ENCODE data around the gene ANXA9.
A peak's percentile ranks its signal among the peaks of the same experiment; 100 is the strongest.

Gene ANXA9

DNA sequence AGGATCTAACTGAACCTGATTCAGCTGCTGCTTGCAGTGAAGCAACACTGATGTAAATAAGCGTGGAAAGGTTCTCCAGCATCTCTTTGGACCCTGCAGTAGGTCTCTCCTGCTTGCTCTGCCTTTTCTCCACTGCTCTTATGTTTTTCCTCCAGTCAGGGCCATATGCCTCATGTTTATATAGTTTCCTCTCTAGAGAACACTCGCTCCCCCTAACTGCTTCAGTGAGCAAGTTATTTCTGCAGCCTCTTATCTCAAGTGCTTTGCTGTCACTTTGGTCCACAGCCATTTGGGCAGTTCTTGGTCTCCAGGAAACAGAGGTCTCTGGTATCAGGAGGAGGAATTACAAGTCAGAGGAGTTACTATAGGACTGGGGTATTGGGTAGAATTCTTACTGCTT lies 31.4 kb downstream of the ANXA9 start:
- peaks cover 17% of the 10 kb centered on the region for H3K36me3 ChIP-seq
- TF ChIP-seq, protein P1, sequence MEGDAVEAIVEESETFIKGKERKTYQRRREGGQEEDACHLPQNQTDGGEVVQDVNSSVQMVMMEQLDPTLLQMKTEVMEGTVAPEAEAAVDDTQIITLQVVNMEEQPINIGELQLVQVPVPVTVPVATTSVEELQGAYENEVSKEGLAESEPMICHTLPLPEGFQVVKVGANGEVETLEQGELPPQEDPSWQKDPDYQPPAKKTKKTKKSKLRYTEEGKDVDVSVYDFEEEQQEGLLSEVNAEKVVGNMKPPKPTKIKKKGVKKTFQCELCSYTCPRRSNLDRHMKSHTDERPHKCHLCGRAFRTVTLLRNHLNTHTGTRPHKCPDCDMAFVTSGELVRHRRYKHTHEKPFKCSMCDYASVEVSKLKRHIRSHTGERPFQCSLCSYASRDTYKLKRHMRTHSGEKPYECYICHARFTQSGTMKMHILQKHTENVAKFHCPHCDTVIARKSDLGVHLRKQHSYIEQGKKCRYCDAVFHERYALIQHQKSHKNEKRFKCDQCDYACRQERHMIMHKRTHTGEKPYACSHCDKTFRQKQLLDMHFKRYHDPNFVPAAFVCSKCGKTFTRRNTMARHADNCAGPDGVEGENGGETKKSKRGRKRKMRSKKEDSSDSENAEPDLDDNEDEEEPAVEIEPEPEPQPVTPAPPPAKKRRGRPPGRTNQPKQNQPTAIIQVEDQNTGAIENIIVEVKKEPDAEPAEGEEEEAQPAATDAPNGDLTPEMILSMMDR (IDR thresholded peaks at IDR 0.05): no peak
- H3K9me3 ChIP-seq: no peaks in the 10 kb centered on the region
- H3K27ac ChIP-seq: no peak overlapping the region
- no peaks in the 10 kb centered on the region for H3K27me3 ChIP-seq
- peaks cover 10 to 13% of the 10 kb centered on the region in 2 experiments for H3K4me1 ChIP-seq (ENCODE audit: control insufficient read depth in 1 of 2, insufficient read depth in 1 of 2, low read depth in 1 of 2, low read length in 1 of 2)
- H3K4me3 ChIP-seq (ENCODE audit: low read depth in 1 of 2, low read length in 1 of 2): no peak overlapping the region

DNA sequence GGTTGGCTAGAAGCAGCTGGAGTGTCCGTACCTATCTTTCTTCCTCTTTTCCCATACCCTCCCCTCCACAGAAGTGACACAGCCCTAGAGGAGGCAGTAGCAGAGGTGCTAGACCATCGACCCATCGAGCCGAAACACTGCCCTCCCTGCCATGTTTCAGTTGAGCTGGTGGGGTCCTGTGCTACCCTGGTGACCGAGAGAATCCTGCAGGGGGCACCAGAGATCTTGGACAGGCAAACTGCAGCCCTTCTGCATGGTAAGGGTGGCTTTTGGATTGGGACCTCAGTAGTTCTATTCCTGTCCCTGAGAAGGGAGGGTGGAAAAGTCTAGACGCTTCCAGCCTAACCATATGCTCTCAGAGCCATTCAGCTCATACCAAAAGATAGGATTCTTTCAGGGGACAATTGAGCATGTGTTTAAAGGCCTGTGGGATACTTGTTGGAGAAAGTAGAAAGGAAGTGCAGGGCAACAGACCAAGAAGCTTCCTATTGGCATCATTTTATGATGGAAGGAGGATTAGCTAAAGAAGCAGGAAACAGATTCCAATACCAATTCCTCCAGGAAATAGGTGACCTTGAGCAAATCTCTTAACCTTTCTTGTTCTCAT lies 42.6 kb downstream of the ANXA9 start:
- Histone ChIP-seq H3K4me3 (ENCODE audit: low read depth in 1 of 2, low read length in 1 of 2) (no peak overlapping the region), H3K27me3 (no peaks in the 10 kb centered on the region), H3K36me3 (peaks cover 39% of the 10 kb centered on the region), H3K9me3 (no peaks in the 10 kb centered on the region), H3K4me1 (ENCODE audit: control insufficient read depth in 1 of 2, insufficient read depth in 1 of 2, low read depth in 1 of 2, low read length in 1 of 2) (peaks cover 8 to 9% of the 10 kb centered on the region in 2 experiments), H3K27ac (peak overlapping the region; percentile 35)
- TF ChIP-seq, protein P1 (IDR thresholded peaks at IDR 0.05): peak; percentile 85

- Histone ChIP-seq H3K4me3 (ENCODE audit: low read depth in 1 of 2, low read length in 1 of 2) (no peak overlapping the region), H3K27ac (peak overlapping the region; percentile 29), H3K27me3 (no peaks in the 10 kb centered on the region), H3K9me3 (no peaks in the 10 kb centered on the region), H3K36me3 (peaks cover 49% of the 10 kb centered on the region), H3K4me1 (ENCODE audit: control insufficient read depth in 1 of 2, insufficient read depth in 1 of 2, low read depth in 1 of 2, low read length in 1 of 2) (peaks cover 8 to 9% of the 10 kb centered on the region in 2 experiments)
- TF ChIP-seq, protein P1 (IDR thresholded peaks at IDR 0.05): no peak
These were observed 44.4 kb downstream of the ANXA9 start for GRCh38 chr1:151026460-151026859.

GRCh38 chr1:151032164-151032563 lies 50.1 kb downstream of the ANXA9 start:
- no peaks in the 10 kb centered on the region for H3K27me3 ChIP-seq
- no peak overlapping the region for H3K27ac ChIP-seq
- no peak overlapping the region for H3K4me3 ChIP-seq (ENCODE audit: low read depth in 1 of 2, low read length in 1 of 2)
- TF ChIP-seq, protein P1 (IDR thresholded peaks at IDR 0.05): no peak
- no peaks in the 10 kb centered on the region for H3K9me3 ChIP-seq
- peaks cover 66% of the 10 kb centered on the region for H3K36me3 ChIP-seq
- no peaks in the 10 kb centered on the region for H3K4me1 ChIP-seq (ENCODE audit: control insufficient read depth in 1 of 2, insufficient read depth in 1 of 2, low read depth in 1 of 2, low read length in 1 of 2)

DNA sequence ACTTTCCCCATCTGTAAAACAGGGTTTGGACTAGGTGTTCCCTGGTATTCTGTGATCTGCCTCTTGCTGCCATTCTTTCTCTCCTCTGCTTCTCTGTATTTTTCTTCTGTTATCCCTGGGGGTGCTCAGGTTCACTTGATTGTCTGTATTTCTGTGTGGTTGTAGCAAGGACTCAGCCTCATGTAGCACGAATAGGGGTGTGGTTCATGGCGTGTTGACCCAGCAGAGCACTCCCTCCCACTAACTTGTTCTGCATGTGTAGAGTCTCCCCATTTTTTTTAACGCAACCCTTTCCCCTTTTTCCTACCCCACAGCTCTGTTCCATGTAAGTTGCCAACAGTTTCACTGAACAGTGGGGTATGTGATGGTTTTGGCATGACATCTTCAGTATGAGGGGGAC lies 53.1 kb downstream of the ANXA9 start:
- H3K27ac ChIP-seq: no peak overlapping the region
- H3K4me1 ChIP-seq (ENCODE audit: control insufficient read depth in 1 of 2, insufficient read depth in 1 of 2, low read depth in 1 of 2, low read length in 1 of 2): no peaks in the 10 kb centered on the region
- peaks cover 39% of the 10 kb centered on the region for H3K36me3 ChIP-seq
- TF ChIP-seq, protein P1 (IDR thresholded peaks at IDR 0.05): no peak
- H3K27me3 ChIP-seq: no peaks in the 10 kb centered on the region
- no peaks in the 10 kb centered on the region for H3K9me3 ChIP-seq
- no peak overlapping the region for H3K4me3 ChIP-seq (ENCODE audit: low read depth in 1 of 2, low read length in 1 of 2)
